Right lobe of liver (tissue), 4 donors: ENCODE measurements around the gene PCDHB7.

Experiments
- CTCF ChIP-seq, 4 donors: fragments of 200-600 bp in 3 of 4; fragments of 450-650 bp in 1 of 4; IDR thresholded peaks; one replicate each; pipeline versions ENCODE4 v1.5.1 to v1.8.0; 2016 to 2022; ENCODE audit warnings: antibody characterized with exemption in 4 of 4, mild to moderate bottlenecking in 2 of 4
- POLR2A ChIP-seq: fragments of 450-650 bp; IDR thresholded peaks from one replicate; pipeline ENCODE4 v1.6.1; 2017; ENCODE audit warnings: antibody characterized with exemption, mild to moderate bottlenecking
- donor health status: DM: no; HTN: no; CAD: no.
- donor health status: DM: no; HTN: no; CAD: no.
- donor health status: DM: no; HTN: yes; CAD: no.

GRCh38 chr5:141150224-141150992 lies 22.0 kb upstream of the PCDHB7 start:
- TF ChIP-seq CTCF (IDR thresholded peaks at IDR 0.05) (no peak), POLR2A (no peak)
